ENCODE measurements around the gene SLC38A3.

The SLC38A3 gene

GRCh38 chr3:50164984-50165909 is 39.8 kb upstream of the SLC38A3 start:
- DNase-seq = no peak
- Mint-ChIP-seq H3K4me1 (no peaks in the 10 kb centered on the region), H3K9me3 (no peaks in the 10 kb centered on the region), H3K27me3 (peaks cover 29% of the 10 kb centered on the region), H3K36me3 (no peaks in the 10 kb centered on the region), H3K27ac (no peak overlapping the region), H3K4me3 (no peak overlapping the region)
- CTCF ChIA-PET = no interaction called here

DNA sequence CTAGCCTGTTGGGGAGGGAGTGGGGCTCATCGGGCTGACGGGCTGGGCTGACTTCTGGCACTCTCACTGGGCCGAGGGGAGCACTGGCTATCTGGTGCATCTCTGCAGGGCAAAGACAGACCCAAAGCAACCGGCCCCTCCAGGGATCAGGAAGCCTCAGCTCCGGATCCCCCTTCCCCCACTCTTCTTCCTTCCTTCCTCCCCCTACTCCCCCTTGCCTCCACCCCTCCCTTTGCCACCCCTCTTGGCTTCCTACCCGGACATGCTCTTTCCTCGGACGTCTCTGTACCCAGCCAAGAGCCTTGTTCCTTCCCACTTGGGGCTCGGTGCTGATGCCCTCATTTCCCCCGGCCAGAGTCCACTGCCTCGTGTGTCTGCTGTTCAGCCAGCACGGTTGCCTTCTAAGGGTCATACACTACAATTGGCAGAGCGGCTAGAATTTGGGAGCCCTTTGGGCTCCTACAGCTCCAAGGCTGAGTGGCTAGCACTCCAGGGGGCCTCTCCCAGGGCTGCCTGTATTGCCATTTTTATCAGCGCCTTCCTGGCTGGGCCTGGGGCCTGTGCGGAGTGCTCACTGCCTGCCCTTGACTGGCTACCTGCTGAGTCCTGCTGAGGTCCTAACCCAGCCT is 39.0 kb upstream of the SLC38A3 start:
- DNase-seq = no peak
- CTCF ChIA-PET = no interaction called here

DNA sequence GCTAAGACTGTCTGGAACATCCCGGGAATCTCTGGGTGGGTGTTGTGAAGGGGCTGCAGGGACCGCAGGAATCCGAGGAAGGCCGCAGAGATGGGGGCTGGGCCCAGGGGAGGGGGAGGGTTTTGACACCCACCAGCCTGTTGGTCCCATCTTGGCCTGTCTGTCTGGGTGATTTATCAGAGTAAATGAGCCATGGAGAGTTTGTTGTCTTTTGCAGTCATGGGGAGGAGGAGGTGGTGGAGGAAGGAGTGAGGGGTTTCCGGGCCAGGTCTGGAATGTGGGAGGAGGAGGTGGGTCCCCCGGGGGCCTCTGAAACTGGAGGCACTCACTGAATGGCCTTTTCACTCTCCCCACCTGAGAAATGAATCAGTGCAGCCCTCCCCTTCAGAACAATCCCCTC is 38.5 kb upstream of the SLC38A3 start:
- H3K27me3 Mint-ChIP-seq = peaks cover 22% of the 10 kb centered on the region
- H3K27ac Mint-ChIP-seq = no peak overlapping the region
- no peak for DNase-seq
- H3K36me3 Mint-ChIP-seq = no peaks in the 10 kb centered on the region
- no peaks in the 10 kb centered on the region for H3K9me3 Mint-ChIP-seq
- H3K4me1 Mint-ChIP-seq = no peaks in the 10 kb centered on the region
- CTCF ChIA-PET = no interaction called here
- H3K4me3 Mint-ChIP-seq = no peak overlapping the region

More for the DNA sequence above, 39.0 kb upstream of the SLC38A3 start:
- H3K27ac Mint-ChIP-seq = no peak overlapping the region
- H3K4me3 Mint-ChIP-seq = no peak overlapping the region
- peaks cover 25% of the 10 kb centered on the region for H3K27me3 Mint-ChIP-seq
- no peaks in the 10 kb centered on the region for H3K9me3 Mint-ChIP-seq
- no peaks in the 10 kb centered on the region for H3K36me3 Mint-ChIP-seq
- H3K4me1 Mint-ChIP-seq = no peaks in the 10 kb centered on the region

GRCh38 chr3:50167069-50167840 is 37.8 kb upstream of the SLC38A3 start:
- Mint-ChIP-seq H3K4me3 (no peak overlapping the region), H3K4me1 (no peaks in the 10 kb centered on the region), H3K9me3 (no peaks in the 10 kb centered on the region), H3K27ac (no peak overlapping the region), H3K36me3 (no peaks in the 10 kb centered on the region), H3K27me3 (peaks cover 22% of the 10 kb centered on the region)
- CTCF ChIA-PET = no interaction called here
- no peak for DNase-seq

DNA sequence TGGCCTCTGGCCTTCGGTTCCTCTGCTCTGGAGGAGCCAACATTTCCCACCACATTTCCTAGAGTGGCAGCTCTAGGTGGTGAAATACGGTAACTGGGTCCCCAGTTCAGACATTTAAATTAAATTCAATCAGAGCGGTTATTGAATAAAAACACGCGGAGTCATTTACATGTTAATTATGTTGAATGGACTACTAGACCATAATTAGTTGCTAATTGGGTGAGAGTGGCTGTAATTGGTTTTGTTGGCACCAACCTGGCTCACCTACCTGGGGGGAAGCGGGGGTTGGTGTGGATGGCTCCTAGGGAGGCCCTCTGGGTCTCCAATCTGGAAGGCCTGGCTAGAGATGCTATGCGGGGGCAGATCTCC is 37.2 kb upstream of the SLC38A3 start:
- H3K4me3 Mint-ChIP-seq = no peak overlapping the region
- H3K9me3 Mint-ChIP-seq = no peaks in the 10 kb centered on the region
- CTCF ChIA-PET = no interaction called here
- no peaks in the 10 kb centered on the region for H3K36me3 Mint-ChIP-seq
- H3K4me1 Mint-ChIP-seq = no peaks in the 10 kb centered on the region
- no peak overlapping the region for H3K27ac Mint-ChIP-seq
- DNase-seq = no peak
- H3K27me3 Mint-ChIP-seq = peaks cover 18% of the 10 kb centered on the region

- no peaks in the 10 kb centered on the region for H3K36me3 Mint-ChIP-seq
- no peak overlapping the region for H3K4me3 Mint-ChIP-seq
- no peaks in the 10 kb centered on the region for H3K9me3 Mint-ChIP-seq
- H3K27ac Mint-ChIP-seq = no peak overlapping the region
- CTCF ChIA-PET = no interaction called here
- peaks cover 16% of the 10 kb centered on the region for H3K27me3 Mint-ChIP-seq
- DNase-seq = no peak
- no peaks in the 10 kb centered on the region for H3K4me1 Mint-ChIP-seq
Observed at GRCh38 chr3:50168388-50168787, 36.7 kb upstream of the SLC38A3 start.

DNA sequence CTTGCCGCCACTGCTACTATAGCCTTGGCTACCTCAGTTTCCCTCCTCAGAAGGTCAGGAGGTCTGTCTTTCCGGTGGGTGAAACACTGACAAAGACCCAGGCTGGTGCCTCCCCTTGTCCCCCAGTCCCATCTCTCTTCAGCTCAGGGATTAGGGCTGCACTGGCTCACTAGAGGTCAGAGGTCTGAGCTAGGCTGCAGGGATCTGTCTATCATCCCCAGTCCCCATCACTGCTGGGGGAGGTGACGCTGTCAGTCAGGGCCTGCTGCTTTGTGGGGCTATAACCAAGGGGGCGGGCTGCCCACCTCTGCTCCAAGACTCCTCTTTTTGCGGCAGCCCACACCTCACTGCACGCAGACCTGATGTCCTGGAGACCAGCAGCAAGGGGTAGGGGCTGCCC is 36.3 kb upstream of the SLC38A3 start:
- Mint-ChIP-seq H3K4me1 (peaks cover 2% of the 10 kb centered on the region), H3K36me3 (no peaks in the 10 kb centered on the region), H3K27me3 (peaks cover 12% of the 10 kb centered on the region), H3K27ac (no peak overlapping the region), H3K9me3 (no peaks in the 10 kb centered on the region), H3K4me3 (no peak overlapping the region)
- CTCF ChIA-PET = interaction anchor here (1.5 kb wide), 1 partner anchor 13 kb away, joined by 4 read pairs; no protein-coding TSS in a partner anchor
- no peak for DNase-seq

GRCh38 chr3:50169232-50169832 is 35.7 kb upstream of the SLC38A3 start:
- CTCF ChIA-PET = interaction anchor here (0.7 to 1.5 kb wide), 2 partner anchors 11 to 13 kb away, joined by 3 to 4 read pairs; no protein-coding TSS in a partner anchor
- H3K9me3 Mint-ChIP-seq = no peaks in the 10 kb centered on the region
- no peak overlapping the region for H3K27ac Mint-ChIP-seq
- H3K4me3 Mint-ChIP-seq = no peak overlapping the region
- H3K27me3 Mint-ChIP-seq = peaks cover 9% of the 10 kb centered on the region
- no peak for DNase-seq
- peaks cover 2% of the 10 kb centered on the region for H3K4me1 Mint-ChIP-seq
- no peaks in the 10 kb centered on the region for H3K36me3 Mint-ChIP-seq

GRCh38 chr3:50169858-50170257 is 35.2 kb upstream of the SLC38A3 start:
- CTCF ChIA-PET = interaction anchor here (0.7 to 1.5 kb wide), 2 partner anchors 10 to 12 kb away, joined by 3 to 4 read pairs; no protein-coding TSS in a partner anchor
- peaks cover 2% of the 10 kb centered on the region for H3K4me1 Mint-ChIP-seq
- H3K27ac Mint-ChIP-seq = no peak overlapping the region
- H3K9me3 Mint-ChIP-seq = no peaks in the 10 kb centered on the region
- no peak for DNase-seq
- peaks cover 9% of the 10 kb centered on the region for H3K27me3 Mint-ChIP-seq
- H3K4me3 Mint-ChIP-seq = no peak overlapping the region
- no peaks in the 10 kb centered on the region for H3K36me3 Mint-ChIP-seq

DNA sequence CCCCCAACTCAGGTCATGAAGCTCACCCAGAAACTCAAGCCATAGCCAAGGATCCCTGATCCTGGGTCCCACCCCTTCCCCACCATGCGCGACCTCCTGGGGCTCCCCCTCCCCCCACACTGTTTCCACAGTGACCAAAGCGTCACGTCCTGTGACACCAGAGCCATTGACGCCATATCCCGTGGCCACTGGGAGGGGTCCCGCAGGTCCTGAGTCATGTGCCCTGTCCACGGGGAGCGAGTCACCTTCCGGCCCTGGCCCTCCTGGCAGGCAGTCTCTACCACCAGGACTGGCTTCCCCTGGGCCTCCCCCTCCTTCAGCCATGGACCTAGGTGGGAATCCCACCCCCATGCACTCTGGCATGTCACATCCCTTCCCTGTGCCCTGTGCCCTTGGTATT is 34.4 kb upstream of the SLC38A3 start:
- no peaks in the 10 kb centered on the region for H3K9me3 Mint-ChIP-seq
- H3K36me3 Mint-ChIP-seq = no peaks in the 10 kb centered on the region
- no peak overlapping the region for H3K27ac Mint-ChIP-seq
- peaks cover 9% of the 10 kb centered on the region for H3K27me3 Mint-ChIP-seq
- no peak for DNase-seq
- H3K4me3 Mint-ChIP-seq = no peak overlapping the region
- CTCF ChIA-PET = no interaction called here
- H3K4me1 Mint-ChIP-seq = peaks cover 2% of the 10 kb centered on the region

DNA sequence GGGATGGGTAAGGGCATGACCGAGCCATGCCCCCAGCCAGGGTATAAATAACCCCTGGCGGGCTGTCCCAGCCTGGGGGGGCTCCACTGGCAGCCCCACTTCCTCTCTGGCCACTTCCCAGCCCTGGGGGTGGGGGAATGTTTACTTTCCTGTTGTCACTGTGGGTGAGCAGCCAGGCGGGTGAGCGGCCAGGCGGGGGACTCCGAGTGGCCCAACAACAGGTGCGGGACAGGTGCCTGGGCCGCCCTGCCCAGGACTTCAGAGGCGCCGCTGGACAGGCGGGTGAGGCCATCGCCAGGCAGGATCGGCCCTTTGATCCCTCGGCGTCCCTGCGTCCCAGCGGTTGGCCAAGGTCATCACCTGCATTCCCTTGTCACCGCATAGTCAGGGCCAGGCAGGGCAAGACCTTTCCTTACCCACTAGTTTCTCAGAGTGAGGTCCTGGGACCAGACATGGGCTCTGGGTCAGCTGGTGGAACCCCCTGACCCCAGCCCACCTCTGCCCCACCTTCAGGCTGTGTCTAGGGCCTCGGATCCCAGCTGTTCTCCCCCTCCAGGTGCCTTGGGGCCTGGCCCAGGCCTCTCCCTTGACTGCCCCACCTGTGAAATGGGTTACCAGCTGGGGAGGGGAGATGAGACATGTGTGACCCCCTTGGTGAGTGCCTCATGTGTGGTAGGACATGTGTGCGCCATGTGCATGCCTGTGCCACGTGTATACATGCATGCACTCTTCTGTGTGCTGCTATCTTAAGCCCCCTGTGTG is 33.4 kb upstream of the SLC38A3 start:
- DNase-seq = no peak
- Mint-ChIP-seq H3K9me3 (no peaks in the 10 kb centered on the region), H3K4me3 (no peak overlapping the region), H3K4me1 (peaks cover 2% of the 10 kb centered on the region), H3K27ac (no peak overlapping the region), H3K36me3 (no peaks in the 10 kb centered on the region), H3K27me3 (peaks cover 4% of the 10 kb centered on the region)
- CTCF ChIA-PET = no interaction called here

GRCh38 chr3:50172626-50173220 is 32.3 kb upstream of the SLC38A3 start:
- CTCF ChIA-PET = no interaction called here
- Mint-ChIP-seq H3K27ac (no peak overlapping the region), H3K9me3 (no peaks in the 10 kb centered on the region), H3K4me3 (no peak overlapping the region), H3K36me3 (no peaks in the 10 kb centered on the region), H3K4me1 (peaks cover 2% of the 10 kb centered on the region), H3K27me3 (no peaks in the 10 kb centered on the region)
- no peak for DNase-seq

Data from activated naive CD4-positive, alpha-beta T cell treated with anti-CD3 and anti-CD28 coated beads, Interleukin-2, amount 10 ng/mL, durations not matched to agents 7 days and 5 days (primary cell).